IPS-15b (cell line): Measurements from ENCODE around the gene APOL2.

ENCODE experiments used
- H3K27me3 ChIP-seq: one replicate; pipeline ENCODE4 v1.6.1; 2013; ENCODE audit warnings: low read length; ENCODE audit not compliant: control insufficient read depth, insufficient read depth
- H3K36me3 ChIP-seq: one replicate; pipeline ENCODE4 v1.6.1; 2013; ENCODE audit warnings: low read length; ENCODE audit not compliant: control insufficient read depth, insufficient read depth
- H3K4me1 ChIP-seq: one replicate; pipeline ENCODE4 v1.6.1; 2013; ENCODE audit warnings: mild to moderate bottlenecking, low read length; ENCODE audit not compliant: control insufficient read depth, insufficient read depth
- H3K4me3 ChIP-seq: one replicate; pipeline ENCODE4 v1.5.1; 2013; ENCODE audit warnings: low read depth, low read length
- H3K9ac ChIP-seq: one replicate; pipeline ENCODE4 v1.6.1; 2013; ENCODE audit warnings: low read depth, mild to moderate bottlenecking, low read length
- H3K9me3 ChIP-seq: one replicate; pipeline ENCODE4 v1.6.1; 2013; ENCODE audit warnings: mild to moderate bottlenecking, low read length; ENCODE audit not compliant: control insufficient read depth, insufficient read depth

APOL2 gene

DNA sequence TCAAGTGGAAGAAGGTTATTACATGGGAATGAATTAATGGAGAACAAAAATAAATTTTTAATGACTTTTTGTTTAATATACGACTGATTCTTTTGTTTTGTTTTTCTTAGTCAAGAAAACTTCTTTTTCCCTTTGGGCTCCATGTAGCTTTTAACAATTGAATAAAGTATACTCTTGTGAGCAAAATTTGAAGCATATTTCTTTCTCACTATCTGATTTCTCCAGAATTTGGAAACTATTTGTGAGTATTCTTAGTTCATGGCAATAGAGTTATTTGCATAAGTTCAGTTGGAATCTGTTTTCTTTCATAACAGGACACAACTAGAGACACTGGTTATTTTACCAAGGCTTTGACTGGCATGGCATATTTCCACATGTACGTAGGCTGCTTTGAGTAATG, 9.8 kb upstream of the APOL2 start:
- no peak overlapping the region for H3K9ac ChIP-seq
- peaks cover 6% of the 10 kb centered on the region for H3K9me3 ChIP-seq
- H3K4me1 ChIP-seq, result peaks cover 5% of the 10 kb centered on the region
- no peaks in the 10 kb centered on the region for H3K27me3 ChIP-seq
- no peaks in the 10 kb centered on the region for H3K36me3 ChIP-seq
- H3K4me3 ChIP-seq, result no peak overlapping the region

DNA sequence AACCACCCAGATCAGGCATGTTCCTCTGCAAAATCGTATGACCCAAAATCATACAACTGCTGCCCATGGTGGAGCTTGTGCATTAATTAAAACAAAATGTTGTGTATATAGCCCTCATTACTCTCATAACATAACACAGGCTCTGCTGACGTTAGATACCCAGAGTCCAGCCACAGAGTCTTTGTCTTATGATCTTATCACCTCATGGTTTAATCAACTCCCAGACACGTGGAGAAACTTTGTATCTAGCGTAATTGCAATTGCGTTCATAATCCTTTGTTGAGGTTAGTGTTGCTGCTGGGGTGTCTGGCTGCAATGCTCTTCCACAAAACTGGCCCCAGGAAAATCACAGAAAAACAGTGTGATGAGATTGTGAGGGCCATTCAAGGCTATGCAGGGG, 8.6 kb upstream of the APOL2 start:
- Histone ChIP-seq H3K9ac (no peak overlapping the region), H3K36me3 (no peaks in the 10 kb centered on the region), H3K27me3 (no peaks in the 10 kb centered on the region), H3K4me1 (peaks cover 5% of the 10 kb centered on the region), H3K4me3 (no peak overlapping the region), H3K9me3 (peaks cover 6% of the 10 kb centered on the region)

DNA sequence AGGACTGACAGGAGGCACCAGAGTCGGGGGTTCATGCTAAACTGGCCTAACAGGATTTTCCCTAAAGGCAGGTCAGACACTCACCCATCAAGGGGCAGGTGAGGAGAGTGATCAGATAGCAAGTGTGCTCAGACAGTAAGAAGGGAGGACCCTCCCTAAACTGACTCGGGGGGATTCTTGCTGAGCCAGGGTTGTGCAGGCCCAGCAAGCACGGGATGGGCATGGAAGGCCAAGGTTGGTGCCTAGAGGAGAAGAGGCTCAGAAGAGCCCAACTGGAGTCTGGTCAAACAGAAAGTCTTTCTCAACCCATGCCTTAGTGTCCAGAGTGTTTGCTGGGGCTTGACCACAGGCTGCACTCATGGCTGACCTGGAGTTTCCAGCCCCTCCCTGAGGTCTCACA, 7.4 kb upstream of the APOL2 start:
- Histone ChIP-seq H3K36me3 (no peaks in the 10 kb centered on the region), H3K9ac (no peak overlapping the region), H3K27me3 (no peaks in the 10 kb centered on the region), H3K4me3 (no peak overlapping the region), H3K4me1 (peaks cover 4% of the 10 kb centered on the region), H3K9me3 (peaks cover 6% of the 10 kb centered on the region)

DNA sequence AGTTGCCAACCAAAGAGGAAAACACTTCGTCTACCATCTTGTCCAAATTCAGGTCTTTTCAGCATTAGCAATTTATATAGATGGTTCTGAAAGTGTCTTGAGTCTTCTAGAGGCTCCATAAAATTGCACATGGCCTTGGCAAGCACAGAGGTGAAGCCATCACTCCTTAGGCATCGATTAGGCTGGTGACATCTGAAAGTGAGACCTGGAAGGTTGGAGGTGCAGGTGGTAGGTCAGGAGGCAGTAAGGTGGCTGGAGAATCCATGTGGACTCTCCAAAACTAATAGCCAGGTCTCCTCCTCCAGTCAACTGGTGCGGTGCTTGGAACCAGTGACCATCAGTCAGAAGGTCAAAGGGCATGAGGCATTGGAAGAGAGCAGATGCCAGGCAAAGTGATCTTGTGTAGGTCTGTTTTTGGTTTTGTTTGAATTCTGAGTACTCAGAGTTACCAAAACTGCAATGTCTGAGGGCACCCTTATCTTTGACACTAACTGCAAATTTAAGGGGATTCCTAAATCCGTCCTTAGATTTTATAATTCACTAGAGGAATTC, 6.6 kb upstream of the APOL2 start:
- Histone ChIP-seq H3K36me3 (no peaks in the 10 kb centered on the region), H3K27me3 (no peaks in the 10 kb centered on the region), H3K4me3 (no peak overlapping the region), H3K9me3 (peaks cover 6% of the 10 kb centered on the region), H3K4me1 (no peaks in the 10 kb centered on the region), H3K9ac (no peak overlapping the region)

DNA sequence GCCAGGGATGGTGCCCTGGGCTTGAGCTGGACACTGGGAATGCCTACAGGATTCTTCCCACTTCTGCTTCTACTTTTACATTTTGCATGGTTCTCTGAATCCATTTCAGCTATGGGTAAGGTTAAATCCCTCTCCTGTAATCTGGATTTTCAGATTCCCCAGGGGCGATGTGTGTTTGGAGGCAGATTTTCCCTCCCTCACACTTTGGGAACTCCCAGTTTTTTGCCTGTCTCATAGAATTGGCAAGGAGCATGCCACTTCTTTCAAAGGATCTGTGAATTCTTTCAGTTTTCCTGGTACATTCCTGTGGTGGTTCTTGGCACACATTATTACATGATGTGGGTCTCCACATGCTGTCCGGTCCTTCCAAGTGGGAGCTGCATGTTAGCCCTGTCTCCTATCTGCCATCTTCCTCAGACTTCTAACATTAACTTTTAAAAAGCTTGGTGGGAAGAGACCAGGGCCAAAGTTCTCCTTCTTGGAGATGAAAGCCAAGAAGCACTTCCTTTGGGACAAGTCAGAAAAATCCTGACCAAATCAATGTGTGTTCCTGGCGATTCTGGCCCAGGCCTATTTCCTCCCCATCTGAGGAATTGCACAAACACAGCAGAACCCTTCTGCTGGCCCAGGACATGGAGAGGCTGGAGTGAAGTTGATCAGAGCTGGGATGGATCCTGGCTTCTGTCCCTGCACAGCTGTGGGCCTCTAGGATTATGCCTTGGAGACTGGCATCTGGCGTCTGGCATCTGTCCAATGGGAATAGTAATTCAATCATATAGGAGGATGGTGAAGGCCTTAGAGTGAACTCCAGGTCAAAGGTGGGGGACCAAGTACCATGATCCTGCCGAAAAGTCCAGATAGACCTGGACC, 5.4 kb upstream of the APOL2 start:
- Histone ChIP-seq H3K36me3 (no peaks in the 10 kb centered on the region), H3K4me1 (peaks cover 3% of the 10 kb centered on the region), H3K9me3 (peaks cover 6% of the 10 kb centered on the region), H3K9ac (no peak overlapping the region), H3K27me3 (no peaks in the 10 kb centered on the region), H3K4me3 (no peak overlapping the region)

DNA sequence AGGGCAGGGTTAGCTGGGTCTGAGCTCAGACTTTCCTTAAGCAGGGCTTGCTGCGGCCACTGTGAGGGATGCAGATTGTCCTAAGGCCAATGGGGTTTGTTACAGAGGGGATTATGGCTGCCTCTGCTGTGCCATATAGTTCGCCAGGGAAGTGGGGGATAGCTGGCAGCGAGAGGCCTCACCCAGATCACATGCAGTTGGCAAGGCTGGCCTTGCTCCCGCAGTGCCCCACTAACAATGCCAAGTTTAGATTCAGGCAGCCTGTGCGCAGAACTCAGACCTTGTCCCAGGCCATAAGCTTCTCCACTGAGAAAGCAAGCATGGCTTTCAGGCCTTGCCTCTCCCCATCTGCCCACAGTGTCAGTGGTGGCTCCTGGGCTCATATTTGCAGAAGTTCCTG, 4.7 kb upstream of the APOL2 start:
- no peaks in the 10 kb centered on the region for H3K36me3 ChIP-seq
- no peak overlapping the region for H3K9ac ChIP-seq
- peaks cover 9% of the 10 kb centered on the region for H3K4me1 ChIP-seq
- H3K9me3 ChIP-seq, result peaks cover 6% of the 10 kb centered on the region
- H3K27me3 ChIP-seq, result no peaks in the 10 kb centered on the region
- H3K4me3 ChIP-seq, result no peak overlapping the region

DNA sequence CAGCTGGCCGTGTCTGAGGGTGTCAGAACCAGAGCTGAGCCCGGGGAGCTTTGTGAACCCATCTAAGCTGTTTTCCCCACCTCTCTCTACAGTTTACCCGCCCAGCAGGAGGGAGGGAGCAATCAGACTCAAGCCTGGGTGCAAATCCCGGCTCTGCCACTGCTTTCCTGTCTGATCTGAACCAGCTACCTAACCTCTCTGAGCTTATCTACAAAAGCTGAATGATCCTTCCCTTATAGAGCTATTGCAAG, 252 bp downstream of the APOL2 start:
- Histone ChIP-seq H3K9ac (peak overlapping the region; percentile 85), H3K4me1 (peaks cover 13% of the 10 kb centered on the region), H3K9me3 (no peaks in the 10 kb centered on the region), H3K27me3 (no peaks in the 10 kb centered on the region), H3K4me3 (peak overlapping the region; percentile 76), H3K36me3 (no peaks in the 10 kb centered on the region)

DNA sequence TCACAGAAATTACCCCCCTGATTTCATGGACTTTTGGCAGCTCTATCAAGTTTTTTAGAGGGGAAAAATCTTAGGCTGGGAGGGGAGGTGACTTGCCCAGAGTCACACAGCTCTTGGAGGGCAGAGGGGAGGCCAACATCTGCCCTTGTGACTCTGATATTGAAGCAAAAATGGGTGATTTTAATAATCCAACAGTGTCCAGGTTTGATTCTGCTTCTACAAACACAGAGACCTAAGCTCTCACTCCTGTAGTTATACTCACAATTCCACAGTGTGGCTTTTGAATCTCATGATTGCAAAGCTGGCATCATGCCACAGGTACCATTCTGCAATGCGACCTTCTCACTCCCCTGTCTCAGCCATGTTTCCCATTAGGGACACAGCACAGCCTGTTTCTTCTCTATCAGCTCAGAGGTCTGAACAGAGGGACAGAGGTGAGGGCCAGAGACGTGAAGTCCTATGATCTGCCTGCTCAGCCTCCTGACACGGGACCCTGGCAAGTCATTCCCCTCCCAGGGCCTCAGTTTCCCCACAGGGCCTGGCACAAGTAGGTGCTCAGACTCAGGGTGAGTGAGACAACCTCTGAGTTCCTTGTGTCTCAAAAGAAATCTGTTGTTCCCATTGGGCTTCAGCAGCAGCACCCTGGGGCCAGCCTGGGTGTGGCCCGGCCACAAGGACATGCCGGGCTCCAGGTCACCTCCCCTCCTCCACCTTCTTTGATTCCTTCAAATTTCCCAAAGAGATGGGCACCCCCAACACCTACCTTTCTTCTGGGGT, 766 bp downstream of the APOL2 start:
- peak overlapping the region; percentile 85 for H3K9ac ChIP-seq
- H3K4me1 ChIP-seq, result peaks cover 13% of the 10 kb centered on the region
- no peaks in the 10 kb centered on the region for H3K36me3 ChIP-seq
- no peaks in the 10 kb centered on the region for H3K27me3 ChIP-seq
- H3K9me3 ChIP-seq, result no peaks in the 10 kb centered on the region
- H3K4me3 ChIP-seq, result peak overlapping the region; percentile 76

DNA sequence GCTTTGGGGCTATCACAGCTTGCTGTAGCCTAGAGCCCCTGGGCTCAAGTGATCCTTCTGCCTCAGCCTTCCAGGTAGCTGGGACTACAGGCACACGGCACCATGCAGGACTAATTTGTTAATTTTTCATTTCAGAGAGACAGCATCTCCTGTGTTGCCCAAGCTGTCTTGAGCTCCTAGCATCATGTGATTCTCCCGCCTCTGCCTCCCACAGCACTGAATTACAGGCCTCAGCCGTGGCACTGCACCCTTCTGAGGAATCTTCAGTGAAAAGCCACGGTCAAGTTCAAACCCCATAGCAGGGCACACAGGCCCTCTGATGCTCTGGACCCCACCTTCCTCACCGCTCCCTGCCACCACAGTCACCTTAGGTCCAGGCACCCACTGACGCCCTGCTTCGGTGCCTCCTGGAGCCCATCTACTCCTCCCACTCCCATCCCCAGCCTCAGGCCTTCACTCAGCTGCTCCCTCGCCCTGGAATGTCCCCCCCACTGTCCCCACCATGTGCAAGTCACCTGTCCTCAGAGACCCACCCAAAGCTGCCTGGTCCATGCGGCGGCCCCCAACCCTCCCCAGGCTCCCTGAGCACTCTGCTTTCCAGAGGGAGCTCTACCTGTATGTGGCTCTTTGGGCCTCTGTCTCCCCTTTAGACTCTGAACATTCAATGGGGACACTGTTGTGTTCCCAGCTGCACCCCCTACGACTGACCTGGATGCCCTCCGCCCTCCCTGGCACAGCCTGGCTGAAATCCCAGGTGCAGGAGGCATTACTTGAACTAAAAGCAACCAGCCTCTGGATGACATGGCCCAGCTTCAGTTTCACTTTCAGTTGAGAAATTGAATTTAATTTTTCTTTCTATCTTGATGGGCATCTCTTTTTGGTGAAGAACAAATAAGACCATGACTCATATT, 1.6 kb downstream of the APOL2 start:
- H3K9me3 ChIP-seq, result no peaks in the 10 kb centered on the region
- H3K4me3 ChIP-seq, result no peak overlapping the region
- H3K9ac ChIP-seq, result no peak overlapping the region
- H3K36me3 ChIP-seq, result no peaks in the 10 kb centered on the region
- no peaks in the 10 kb centered on the region for H3K27me3 ChIP-seq
- peaks cover 13% of the 10 kb centered on the region for H3K4me1 ChIP-seq

DNA sequence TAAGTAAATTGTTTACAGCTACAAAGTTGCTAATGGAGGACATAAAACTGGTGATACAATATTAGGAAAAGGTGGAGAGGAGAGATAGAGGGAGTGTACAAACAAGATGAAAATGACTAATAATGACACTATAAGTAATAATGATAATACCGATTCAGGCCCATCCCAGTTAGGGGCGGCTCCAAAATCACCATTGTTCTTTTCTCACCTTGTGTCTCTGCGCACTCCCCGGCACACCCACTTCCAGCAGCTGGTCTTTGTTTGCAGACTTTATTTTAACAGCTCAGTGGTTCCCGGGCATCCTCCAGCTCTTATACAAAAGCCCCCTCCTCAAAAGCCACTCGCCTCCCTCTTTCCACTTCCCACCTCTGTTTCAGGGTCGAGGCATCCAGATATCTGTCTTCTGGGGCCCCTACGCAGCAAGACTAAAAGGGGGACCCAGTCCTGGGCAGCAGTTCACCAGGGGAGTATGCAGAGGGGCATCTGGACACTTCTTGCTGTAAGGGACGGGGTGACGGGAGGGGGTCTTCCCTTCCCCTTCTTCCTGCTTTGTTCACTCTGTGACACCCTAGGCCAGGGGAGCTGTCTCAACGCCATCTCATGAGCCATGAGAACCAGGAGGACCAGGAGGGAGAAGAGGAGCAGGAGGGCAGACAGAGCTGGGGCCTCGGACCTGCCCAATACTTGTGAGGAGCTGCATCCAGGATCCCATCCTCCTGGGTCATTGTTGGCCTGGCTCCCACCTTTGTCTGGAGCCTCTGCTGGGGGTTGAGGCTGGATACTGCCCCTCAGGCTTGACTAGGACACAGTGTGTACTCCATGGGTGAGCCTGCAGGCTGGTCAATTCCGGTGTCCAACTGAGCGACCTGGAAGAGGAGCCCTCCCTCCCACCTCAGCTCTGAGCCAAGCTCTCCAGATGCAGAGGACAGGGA, 2.7 kb downstream of the APOL2 start:
- Histone ChIP-seq H3K4me3 (no peak overlapping the region), H3K4me1 (peaks cover 13% of the 10 kb centered on the region), H3K36me3 (no peaks in the 10 kb centered on the region), H3K27me3 (no peaks in the 10 kb centered on the region), H3K9ac (no peak overlapping the region), H3K9me3 (no peaks in the 10 kb centered on the region)
